ENCODE results near the gene ELL. TPM values are rescaled to one million over a fixed set of nuclear protein-coding genes. Genes with fewer than 3 reads are reported as not detected.

Gene ELL
- total and polyA plus RNA-seq, 9 of the 15 experiments (the other 6 are each of a cell fraction or from before 2014, with no cell fraction given), result 0.24 to 22.5 (median 4.1) TPM

GRCh38 chr19:18531485-18531884 is 9.6 kb upstream of the ELL start:
- no peaks in the 10 kb centered on the region for H4K20me1 ChIP-seq (replicated peaks; ENCODE audit: control insufficient read depth, insufficient read depth, low read length)
- 90% methylated on average over 5 of the region's 9 CpGs for WGBS (ENCODE audit: insufficient coverage, low coverage, missing lambda C conversion rate)
- H2AFZ ChIP-seq (ENCODE audit: low read depth, low read length), result no peak overlapping the region
- H3K79me2 ChIP-seq (ENCODE audit: control insufficient read depth, insufficient read depth, low read length), result no peaks in the 10 kb centered on the region
- intact Hi-C loops (cut with micrococcal nuclease), result no loop called here
- H3K9ac ChIP-seq (ENCODE audit: insufficient read depth in 1 of 2, low read depth in 2 of 2, low read length in 2 of 2), result no peak overlapping the region; a peak in 1 of 4 replicates
- TF ChIP-seq RCOR1 (IDR thresholded peaks at IDR 0.05; ENCODE audit: borderline replicate concordance in 1 of 2, low read depth in 2 of 2, low read length in 2 of 2), result no peak
- no peak for TF ChIP-seq CREBBP (IDR thresholded peaks at IDR 0.05; ENCODE audit: low read depth, low read length)
- no peak for TF ChIP-seq CHD4 (IDR thresholded peaks at IDR 0.05; ENCODE audit: insufficient read depth, insufficient replicate concordance, low read depth, low read length, poor library complexity, severe bottlenecking)
- H3K9me3 ChIP-seq (replicated peaks; ENCODE audit: control insufficient read depth, insufficient read depth, low read depth, low read length), result no peaks in the 10 kb centered on the region
- no peak overlapping the region for H3K27ac ChIP-seq (ENCODE audit: extremely low read depth, low read depth, low read length)
- ATAC-seq (no peak), FAIRE-seq (no peak), DNase-seq (ENCODE audit: extremely low read depth in 1 of 4, low spot score in 3 of 4) (no peak)
- no peaks in the 10 kb centered on the region for H3K27me3 ChIP-seq (ENCODE audit: control insufficient read depth in 2 of 2, insufficient read depth in 2 of 2, low read length in 2 of 2)
- peaks cover 36% of the 10 kb centered on the region; the same call in 2 of the 3 replicates for H3K36me3 ChIP-seq (ENCODE audit: control insufficient read depth, insufficient read depth, low read length)
- in situ Hi-C loops (cut with MboI), result no loop called here
- CTCF ChIA-PET (ENCODE audit: low intra/inter-chr PET ratio), result no interaction called here
- H3K4me1 ChIP-seq (replicated peaks in 1 of 2; ENCODE audit: control insufficient read depth in 2 of 2, insufficient read depth in 2 of 2, low read length in 2 of 2), result peaks cover 0 to 13% of the 10 kb centered on the region in 2 experiments; a peak in 4 of 5 replicates
- no peaks in the 10 kb centered on the region for H3K9me1 ChIP-seq (ENCODE audit: control insufficient read depth, insufficient read depth, low read length)
- POLR2A ChIA-PET, result interaction anchor here (1.3 to 1.5 kb wide), 2 partner anchors 11 to 13 kb away, joined by 3 to 8 read pairs; no protein-coding TSS in a partner anchor
- H3K4me2 ChIP-seq (ENCODE audit: insufficient read depth, low read length), result no peak overlapping the region
- no TSS peak for BruUV-seq (replicated peaks)
- H3K4me3 ChIP-seq, result no peak overlapping the region

- BruUV-seq (replicated peaks), result no TSS peak
- H3K4me3 ChIP-seq, result no peak overlapping the region
- intact Hi-C loops (cut with micrococcal nuclease) (no loop called here), in situ Hi-C loops (cut with MboI) (no loop called here)
- ATAC-seq, result peak; percentile 25
- H3K36me3 ChIP-seq (ENCODE audit: control insufficient read depth, insufficient read depth, low read length), result peaks cover 22% of the 10 kb centered on the region; the same call in 2 of the 3 replicates
- peak in 1 of 4 experiments; percentile 11 for DNase-seq (ENCODE audit: extremely low read depth in 1 of 4, low spot score in 3 of 4)
- peaks cover 6 to 24% of the 10 kb centered on the region in 2 experiments; a peak in 4 of 5 replicates for H3K4me1 ChIP-seq (replicated peaks in 1 of 2; ENCODE audit: control insufficient read depth in 2 of 2, insufficient read depth in 2 of 2, low read length in 2 of 2)
- no peak overlapping the region for H2AFZ ChIP-seq (ENCODE audit: low read depth, low read length)
- H3K9me1 ChIP-seq (ENCODE audit: control insufficient read depth, insufficient read depth, low read length), result no peaks in the 10 kb centered on the region
- FAIRE-seq, result no peak
- no peak overlapping the region for H3K9ac ChIP-seq (ENCODE audit: insufficient read depth in 1 of 2, low read depth in 2 of 2, low read length in 2 of 2)
- CTCF ChIA-PET (ENCODE audit: low intra/inter-chr PET ratio), result no interaction called here
- no peaks in the 10 kb centered on the region for H3K9me3 ChIP-seq (replicated peaks; ENCODE audit: control insufficient read depth, insufficient read depth, low read depth, low read length)
- no peaks in the 10 kb centered on the region for H4K20me1 ChIP-seq (replicated peaks; ENCODE audit: control insufficient read depth, insufficient read depth, low read length)
- H3K27me3 ChIP-seq (ENCODE audit: control insufficient read depth in 2 of 2, insufficient read depth in 2 of 2, low read length in 2 of 2), result no peaks in the 10 kb centered on the region
- H3K27ac ChIP-seq (ENCODE audit: extremely low read depth, low read depth, low read length), result no peak overlapping the region
- WGBS (ENCODE audit: insufficient coverage, low coverage, missing lambda C conversion rate), result 84% methylated on average over 7 of the region's 7 CpGs
- no peaks in the 10 kb centered on the region for H3K79me2 ChIP-seq (ENCODE audit: control insufficient read depth, insufficient read depth, low read length)
- no peak overlapping the region for H3K4me2 ChIP-seq (ENCODE audit: insufficient read depth, low read length)
- POLR2A ChIA-PET, result interaction anchor here (1.2 kb wide), 1 partner anchor 10 kb away, joined by 5 read pairs; no protein-coding TSS in a partner anchor
- TF ChIP-seq ZNF318 (IDR thresholded peaks at IDR 0.05; ENCODE audit: borderline replicate concordance in 1 of 2, low read depth in 1 of 2), result no peak
- TF ChIP-seq CREB3 (tag; conservative IDR thresholded peaks at IDR 0.05; ENCODE audit: low read depth), result no peak
These were observed 7.9 kb upstream of the ELL start for GRCh38 chr19:18529782-18530181.
